Muscle layer of colon (tissue), 2 donors: ENCODE data around the gene COL9A3.

Source experiments
- H3K27ac ChIP-seq: one replicate; pipeline ENCODE4 v1.7.0; 2013; ENCODE audit warnings: low read depth, mild to moderate bottlenecking, low read length, moderate library complexity
- H3K27me3 ChIP-seq, 2 donors: one replicate each; pipeline ENCODE4 v1.7.0; 2013; ENCODE audit warnings: low read length in 2 of 2, mild to moderate bottlenecking in 2 of 2; ENCODE audit not compliant: insufficient read depth in 2 of 2, control insufficient read depth in 1 of 2
- H3K36me3 ChIP-seq: one replicate; pipeline ENCODE4 v1.7.0; 2013; ENCODE audit warnings: mild to moderate bottlenecking, low read length; ENCODE audit not compliant: insufficient read depth
- H3K4me1 ChIP-seq: one replicate; pipeline ENCODE4 v1.7.0; 2013; ENCODE audit warnings: mild to moderate bottlenecking, low read length; ENCODE audit not compliant: insufficient read depth
- H3K4me3 ChIP-seq, 2 donors: one replicate each; pipeline ENCODE4 v1.7.0; 2013; ENCODE audit warnings: low read length in 2 of 2, low read depth in 1 of 2, mild to moderate bottlenecking in 1 of 2, moderate library complexity in 1 of 2
- H3K9ac ChIP-seq: one replicate; pipeline ENCODE4 v1.7.0; 2013; ENCODE audit warnings: low read length
- H3K9me3 ChIP-seq: one replicate; pipeline ENCODE4 v1.7.0; 2013; ENCODE audit warnings: mild to moderate bottlenecking, low read length
- donor health status: abdominal sarcoma.
- donor health status: Adenocarcinoma of cecum.

COL9A3 gene

DNA sequence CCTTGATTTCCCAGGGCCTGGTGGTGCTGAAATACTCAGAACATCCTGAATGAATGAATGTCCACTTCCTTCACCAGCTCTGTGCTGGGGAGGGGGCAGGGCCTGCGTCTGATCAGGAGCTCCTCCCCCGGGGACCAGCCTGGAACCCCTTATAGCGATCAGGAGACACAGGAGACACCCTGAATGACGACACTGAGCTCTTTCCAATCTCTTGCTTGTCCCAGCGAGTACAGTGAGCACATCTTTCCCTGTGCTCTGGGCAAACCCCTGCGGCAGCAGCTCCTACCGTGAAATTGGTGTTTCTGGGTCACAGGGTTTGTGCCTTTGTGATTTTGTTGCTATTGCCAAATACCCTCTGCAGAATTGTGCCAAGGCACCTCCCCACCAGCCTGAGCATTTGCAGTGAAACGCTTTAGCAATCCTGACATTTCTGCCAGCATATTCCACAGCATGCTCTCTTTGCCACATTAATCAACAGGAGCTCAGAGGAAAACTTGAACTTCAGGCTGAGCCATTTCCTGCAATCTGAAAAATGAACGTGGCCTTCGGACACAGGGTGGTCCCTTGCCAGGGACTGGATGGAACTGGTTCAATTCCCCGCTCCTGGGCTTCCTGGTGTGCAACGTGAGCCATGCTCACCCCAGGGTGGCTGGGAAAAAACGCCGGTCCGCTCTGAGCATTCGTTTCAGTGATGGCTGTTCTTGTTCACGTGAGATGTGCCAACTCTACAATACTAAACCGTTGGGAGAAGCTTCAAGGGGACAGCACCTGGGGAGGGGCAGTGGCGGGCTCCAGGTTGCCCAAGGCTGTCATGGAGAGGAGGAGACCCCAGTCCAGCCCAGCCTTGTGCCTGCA is 43.6 kb upstream of the COL9A3 start:
- Histone ChIP-seq H3K36me3 (no peaks in the 10 kb centered on the region), H3K27me3 (no peaks in the 10 kb centered on the region), H3K9ac (no peak overlapping the region), H3K4me1 (peaks cover 21% of the 10 kb centered on the region), H3K27ac (no peak overlapping the region), H3K4me3 (no peak overlapping the region), H3K9me3 (no peaks in the 10 kb centered on the region)

DNA sequence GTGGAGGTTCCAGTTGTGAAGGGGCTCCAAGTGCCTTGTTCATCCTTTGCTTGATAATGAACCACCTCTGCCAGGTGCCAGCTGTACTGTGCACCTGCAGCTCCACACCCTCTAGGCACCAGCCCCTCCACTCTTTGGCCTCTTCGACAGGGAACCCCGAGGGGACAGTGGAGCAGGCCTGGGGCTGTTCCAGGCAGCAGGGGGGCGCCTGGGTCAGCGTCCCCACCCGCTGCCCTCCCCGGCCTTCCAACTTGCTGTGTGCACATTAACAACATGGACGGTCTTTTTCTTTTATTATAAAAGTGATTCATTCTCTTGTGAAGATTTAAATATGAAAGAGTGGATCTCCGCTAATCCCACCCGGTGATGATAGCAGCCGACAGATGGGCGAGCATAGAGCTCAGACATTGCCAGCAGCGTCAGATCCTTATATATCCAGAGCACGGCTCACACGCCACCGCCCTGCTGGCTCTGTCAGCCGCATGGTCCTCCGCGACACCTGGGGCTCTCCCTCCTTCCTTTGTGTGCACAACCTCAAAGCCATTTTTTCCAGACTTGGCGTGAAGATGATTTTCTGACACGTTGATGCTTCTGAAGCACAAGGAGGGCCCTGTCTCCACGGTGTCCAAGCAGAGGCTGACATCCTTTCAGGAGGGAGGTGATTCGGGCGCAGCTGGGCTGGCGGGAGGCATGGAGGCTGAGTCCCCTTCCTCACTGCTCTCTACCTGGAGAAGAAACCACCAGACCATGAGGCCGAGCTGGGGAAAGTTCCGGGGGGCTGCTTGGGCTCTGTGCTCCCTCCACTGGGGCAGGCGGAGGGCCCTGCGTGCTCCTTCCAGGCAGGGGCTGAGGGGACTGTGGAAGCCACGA is 42.8 kb upstream of the COL9A3 start:
- Histone ChIP-seq H3K9me3 (no peaks in the 10 kb centered on the region), H3K27ac (no peak overlapping the region), H3K36me3 (no peaks in the 10 kb centered on the region), H3K4me1 (peaks cover 12% of the 10 kb centered on the region), H3K4me3 (no peak overlapping the region), H3K27me3 (no peaks in the 10 kb centered on the region), H3K9ac (no peak overlapping the region)

DNA sequence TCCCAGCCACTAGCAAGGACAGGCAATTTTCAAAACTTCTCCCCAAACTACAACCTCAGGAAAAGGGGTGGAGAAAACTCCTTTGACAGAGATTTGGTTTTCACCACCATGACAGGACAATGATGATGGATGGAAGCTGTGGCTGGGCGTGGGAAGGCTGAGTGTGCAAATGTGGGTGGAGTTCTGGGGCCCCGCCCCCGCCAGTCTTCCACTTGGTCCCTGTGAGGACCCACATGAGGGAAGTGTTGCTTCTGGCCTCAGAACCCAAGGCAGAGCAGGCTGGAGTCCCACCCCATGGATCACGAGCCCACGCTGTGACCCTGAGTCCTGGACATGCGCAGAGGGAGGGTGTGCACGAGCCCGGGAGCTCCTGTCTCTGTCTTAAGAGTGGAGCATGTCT is 42.1 kb upstream of the COL9A3 start:
- Histone ChIP-seq H3K4me3 (no peak overlapping the region), H3K9me3 (no peaks in the 10 kb centered on the region), H3K27me3 (no peaks in the 10 kb centered on the region), H3K27ac (no peak overlapping the region), H3K4me1 (peaks cover 10% of the 10 kb centered on the region), H3K9ac (no peak overlapping the region), H3K36me3 (no peaks in the 10 kb centered on the region)

DNA sequence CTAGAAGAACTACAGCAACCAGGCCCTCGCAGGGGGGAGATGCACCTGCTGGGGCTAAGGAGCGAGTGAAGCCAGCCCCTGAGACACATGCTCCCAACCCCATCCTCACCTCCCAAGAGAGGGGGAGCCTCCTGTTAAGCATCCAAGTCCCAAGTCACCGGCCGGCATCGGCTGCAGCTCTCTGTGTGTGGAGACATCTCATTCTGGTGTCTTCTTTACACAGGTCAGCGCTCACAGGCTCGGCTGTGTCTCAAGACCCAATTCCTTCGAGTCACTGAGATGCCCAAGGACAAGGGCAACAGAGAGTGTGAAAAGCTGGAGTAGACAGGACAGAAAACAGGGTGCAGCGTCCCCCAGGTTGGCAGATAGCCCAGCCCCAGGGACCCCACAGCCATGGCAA is 41.6 kb upstream of the COL9A3 start:
- no peak overlapping the region for H3K4me3 ChIP-seq
- H3K27me3 ChIP-seq: no peaks in the 10 kb centered on the region
- no peaks in the 10 kb centered on the region for H3K9me3 ChIP-seq
- H3K27ac ChIP-seq: no peak overlapping the region
- peaks cover 10% of the 10 kb centered on the region for H3K4me1 ChIP-seq
- no peaks in the 10 kb centered on the region for H3K36me3 ChIP-seq
- H3K9ac ChIP-seq: no peak overlapping the region

DNA sequence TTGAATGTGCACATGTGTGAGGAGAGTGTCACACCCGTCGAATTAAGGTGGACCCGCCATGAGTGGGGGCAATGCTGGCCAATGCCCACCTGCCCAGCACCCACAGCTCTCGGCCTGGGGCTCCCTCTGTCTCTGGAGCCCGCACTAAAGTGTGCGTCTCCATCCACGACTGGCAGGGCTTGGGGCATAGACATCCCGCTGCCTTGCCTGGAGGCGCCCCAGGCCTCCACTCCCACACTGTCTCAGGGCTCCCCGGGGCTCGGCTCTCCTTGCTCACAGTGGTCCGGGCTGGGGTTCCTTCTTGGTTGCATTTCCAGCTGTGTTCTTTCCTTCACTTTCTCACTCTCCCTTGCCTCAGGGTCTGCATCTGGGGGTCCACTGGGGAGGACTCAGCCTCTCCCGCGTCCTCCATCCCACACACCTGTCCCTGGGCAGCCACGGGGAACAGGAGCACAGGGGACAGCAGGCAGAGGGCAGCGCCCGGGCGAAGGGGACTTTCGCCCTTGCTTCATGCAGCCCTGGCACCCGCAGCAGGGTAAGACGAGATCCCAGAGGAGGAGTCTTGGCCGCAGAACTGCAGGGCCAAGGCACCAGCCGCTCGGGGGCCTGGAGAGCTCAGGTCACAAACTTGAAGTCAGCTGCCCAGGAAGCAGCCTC is 40.7 kb upstream of the COL9A3 start:
- Histone ChIP-seq H3K9ac (no peak overlapping the region), H3K4me1 (peaks cover 10% of the 10 kb centered on the region), H3K9me3 (no peaks in the 10 kb centered on the region), H3K27me3 (no peaks in the 10 kb centered on the region), H3K27ac (no peak overlapping the region), H3K36me3 (no peaks in the 10 kb centered on the region), H3K4me3 (no peak overlapping the region)

DNA sequence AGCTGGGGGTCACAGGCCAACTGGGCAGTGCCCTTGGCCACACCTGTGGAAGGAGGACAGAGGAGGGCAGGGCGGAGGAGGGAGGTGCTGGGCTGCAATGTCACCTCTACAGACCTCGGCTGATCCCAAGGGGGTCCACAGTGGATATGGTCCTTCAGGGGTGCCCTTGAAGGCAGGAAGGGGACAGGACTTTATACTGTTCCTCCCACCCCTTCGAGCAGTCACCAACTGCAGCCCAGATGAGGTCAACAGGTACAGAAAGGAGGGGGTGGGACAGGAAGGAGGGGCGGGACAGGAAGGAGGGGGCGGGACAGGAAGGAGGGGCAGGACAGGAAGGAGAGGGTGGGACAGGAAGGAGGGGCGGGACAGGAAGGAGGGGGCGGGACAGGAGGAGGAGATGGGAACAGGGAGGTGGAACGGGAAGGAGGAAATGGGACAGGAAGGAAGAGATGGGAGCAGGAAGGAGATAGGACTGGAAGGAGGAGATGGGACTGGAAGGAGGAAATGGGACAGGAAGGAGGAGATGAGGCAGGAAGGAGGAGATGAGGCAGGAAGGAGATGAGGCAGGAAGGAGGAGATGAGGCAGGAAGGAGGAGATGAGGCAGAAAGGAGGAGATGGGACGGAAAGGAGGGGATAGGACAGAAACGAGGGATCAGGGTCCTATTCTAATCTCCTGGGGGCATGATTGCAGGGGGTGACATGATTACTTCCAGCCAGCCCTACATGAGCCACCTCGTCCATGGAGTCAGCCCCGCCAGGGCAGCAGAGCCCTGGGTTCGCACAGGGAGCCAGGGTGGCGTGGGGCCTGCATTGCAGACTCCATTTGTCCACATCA is 39.9 kb upstream of the COL9A3 start:
- no peaks in the 10 kb centered on the region for H3K9me3 ChIP-seq
- H3K36me3 ChIP-seq: no peaks in the 10 kb centered on the region
- H3K9ac ChIP-seq: no peak overlapping the region
- H3K4me3 ChIP-seq: no peak overlapping the region
- H3K4me1 ChIP-seq: peaks cover 10% of the 10 kb centered on the region
- no peak overlapping the region for H3K27ac ChIP-seq
- H3K27me3 ChIP-seq: no peaks in the 10 kb centered on the region

DNA sequence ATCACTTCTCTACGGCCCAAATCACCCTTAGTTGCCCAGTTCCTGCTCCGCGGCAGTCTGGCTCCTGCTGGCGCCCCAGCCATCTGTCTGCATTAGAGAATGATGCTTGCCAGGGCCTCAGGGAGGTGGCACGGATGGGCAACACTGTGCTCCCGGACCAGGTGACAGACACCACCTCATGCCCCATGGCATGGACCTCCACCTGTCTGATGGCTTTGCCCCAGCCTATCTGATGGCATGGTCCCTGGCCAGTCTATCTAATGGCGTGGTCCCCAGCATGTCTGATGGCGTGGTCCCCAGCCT is 39.4 kb upstream of the COL9A3 start:
- Histone ChIP-seq H3K9me3 (no peaks in the 10 kb centered on the region), H3K27me3 (no peaks in the 10 kb centered on the region), H3K4me1 (peaks cover 10% of the 10 kb centered on the region), H3K9ac (no peak overlapping the region), H3K4me3 (no peak overlapping the region), H3K27ac (no peak overlapping the region), H3K36me3 (no peaks in the 10 kb centered on the region)

DNA sequence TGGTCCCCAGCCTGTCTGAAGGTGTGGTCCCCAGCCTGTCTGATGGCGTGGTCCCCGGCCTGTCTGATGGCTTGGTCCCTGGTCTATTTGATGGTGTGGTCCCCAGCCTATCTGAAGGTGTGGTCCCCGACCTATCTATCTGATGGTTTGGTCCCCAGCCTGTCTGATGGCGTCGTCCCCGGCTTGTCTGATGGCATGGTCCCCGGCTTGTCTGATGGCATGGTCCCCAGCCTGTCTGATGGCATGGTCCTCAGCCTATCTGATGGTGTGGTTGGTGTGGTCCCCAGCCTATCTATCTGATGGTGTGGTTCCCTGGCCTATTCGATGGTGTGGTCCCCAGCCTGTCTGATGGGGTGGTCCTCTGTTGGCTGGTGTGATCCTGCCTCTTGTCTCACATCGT is 38.8 kb upstream of the COL9A3 start:
- no peaks in the 10 kb centered on the region for H3K36me3 ChIP-seq
- H3K9ac ChIP-seq: no peak overlapping the region
- H3K4me3 ChIP-seq: no peak overlapping the region
- H3K9me3 ChIP-seq: no peaks in the 10 kb centered on the region
- no peaks in the 10 kb centered on the region for H3K27me3 ChIP-seq
- peaks cover 11% of the 10 kb centered on the region for H3K4me1 ChIP-seq
- H3K27ac ChIP-seq: no peak overlapping the region

DNA sequence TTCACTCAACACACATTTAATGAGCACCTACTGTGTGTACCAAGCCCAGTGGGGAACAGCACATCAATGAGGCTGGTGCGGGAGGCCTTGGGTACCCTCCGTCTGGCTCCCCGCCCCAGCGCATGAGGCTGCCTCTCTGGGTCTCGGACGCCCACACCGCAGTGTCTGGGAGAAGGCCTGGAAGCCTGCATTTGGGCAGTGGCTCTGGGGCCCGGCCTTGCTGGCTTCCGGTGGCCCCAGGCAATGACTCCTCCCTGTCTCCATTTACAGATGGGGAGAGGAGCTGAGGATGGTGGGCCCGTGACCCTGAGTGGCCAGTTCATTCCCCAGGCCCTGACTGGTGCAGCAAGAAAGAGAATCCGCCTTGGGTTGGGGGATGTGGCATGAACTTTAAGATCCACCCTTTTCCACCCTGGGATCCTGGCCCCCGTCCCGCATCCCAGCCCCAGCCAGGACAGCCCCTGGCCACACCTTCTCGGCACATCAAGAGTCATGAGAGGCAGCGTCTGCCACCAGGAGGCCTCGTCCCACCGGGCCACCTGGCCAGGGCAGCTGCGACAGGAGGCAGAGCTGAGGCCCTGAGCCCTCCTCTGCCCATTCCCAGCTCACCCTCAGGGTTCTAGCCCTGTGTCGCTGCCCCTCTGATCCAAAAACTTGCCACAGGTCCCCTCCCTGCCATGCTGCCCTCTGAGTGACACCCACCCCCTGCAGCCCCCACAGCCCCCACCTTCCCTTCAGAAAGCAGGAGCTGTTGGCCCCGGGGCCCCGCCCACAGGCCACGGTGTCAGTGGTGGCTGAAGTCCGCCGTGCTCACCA is 38.0 kb upstream of the COL9A3 start:
- H3K4me3 ChIP-seq: no peak overlapping the region
- no peak overlapping the region for H3K9ac ChIP-seq
- H3K27me3 ChIP-seq: no peaks in the 10 kb centered on the region
- peaks cover 10% of the 10 kb centered on the region for H3K4me1 ChIP-seq
- H3K27ac ChIP-seq: no peak overlapping the region
- H3K36me3 ChIP-seq: no peaks in the 10 kb centered on the region
- no peaks in the 10 kb centered on the region for H3K9me3 ChIP-seq

DNA sequence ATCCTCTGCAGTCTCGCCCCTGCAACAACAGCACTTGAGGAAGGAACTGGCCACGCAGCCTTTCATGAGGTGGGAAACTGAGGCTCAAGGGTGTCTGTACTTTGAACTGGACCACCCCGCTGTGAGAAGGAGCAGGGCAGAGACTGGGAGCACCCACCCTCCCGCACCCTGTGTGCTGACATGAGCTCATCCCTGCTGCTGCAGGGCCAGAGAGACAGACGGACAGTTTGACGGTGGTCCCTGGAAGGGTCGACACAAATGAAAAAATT is 37.5 kb upstream of the COL9A3 start:
- Histone ChIP-seq H3K27ac (no peak overlapping the region), H3K27me3 (no peaks in the 10 kb centered on the region)

More for the DNA sequence above, 37.5 kb upstream of the COL9A3 start:
- Histone ChIP-seq H3K9me3 (no peaks in the 10 kb centered on the region), H3K36me3 (no peaks in the 10 kb centered on the region), H3K4me3 (no peak overlapping the region), H3K9ac (no peak overlapping the region), H3K4me1 (peaks cover 10% of the 10 kb centered on the region)
